AG09309 (cell line): ENCODE data around the gene CUL4A.

Source experiments
- DNase-seq: peaks from one replicate; pipeline ENCODE4 v3.0.0-alpha.2; 2010; ENCODE audit warnings: low read depth
- H3K4me3 ChIP-seq: 2 replicates; pipeline ENCODE4 v1.5.1; 2011; ENCODE audit warnings: mild to moderate bottlenecking, low read depth, low read length, moderate library complexity; ENCODE audit not compliant: control insufficient read depth
- CTCF ChIP-seq: IDR thresholded peaks from 2 replicates; pipeline ENCODE4 v1.5.1; 2011; ENCODE audit warnings: mild to moderate bottlenecking, low read depth, low read length, inconsistent platforms; ENCODE audit not compliant: insufficient read depth, control insufficient read depth; ENCODE audit errors: missing control alignments

The CUL4A gene

GRCh38 chr13:113226873-113227450 lies 17.5 kb downstream of the CUL4A start:
- H3K4me3 ChIP-seq, result no peak overlapping the region
- TF ChIP-seq CTCF, result no peak
- no peak for DNase-seq

GRCh38 chr13:113229161-113229560 lies 19.7 kb downstream of the CUL4A start:
- DNase-seq, result no peak
- H3K4me3 ChIP-seq, result no peak overlapping the region
- no peak for TF ChIP-seq CTCF

- DNase-seq, result no peak
- no peak overlapping the region for H3K4me3 ChIP-seq
- no peak for TF ChIP-seq CTCF
These were observed 20.4 kb downstream of the CUL4A start for GRCh38 chr13:113229791-113230190.

GRCh38 chr13:113231306-113232207 lies 22.1 kb downstream of the CUL4A start:
- no peak for DNase-seq
- no peak overlapping the region for H3K4me3 ChIP-seq
- TF ChIP-seq CTCF, result no peak

- H3K4me3 ChIP-seq, result no peak overlapping the region
- TF ChIP-seq CTCF, result no peak
- DNase-seq, result no peak
These were observed 23.0 kb downstream of the CUL4A start for GRCh38 chr13:113232208-113233003.

GRCh38 chr13:113233101-113233500 lies 23.7 kb downstream of the CUL4A start:
- no peak overlapping the region for H3K4me3 ChIP-seq
- DNase-seq, result no peak
- TF ChIP-seq CTCF, result no peak
